ENCODE data around the gene A1CF. TPM values are rescaled to one million over a fixed set of nuclear protein-coding genes. Genes with fewer than 3 reads are reported as not detected.
"Not testable (repeated sequence)": the region's sequence is repeated elsewhere in the genome, so short reads cannot be mapped to it uniquely, and the experiment has no call there.

The A1CF gene
- total RNA-seq, 1 experiment from 2014 or later: not detected

GRCh38 chr10:50892467-50892866 lies 7.0 kb upstream of the A1CF start:
- Mint-ChIP-seq H3K27ac (ENCODE audit: unreplicated experiment) (no peak overlapping the region), H3K36me3 (ENCODE audit: insufficient read depth, unreplicated experiment) (no peaks in the 10 kb centered on the region), H3K4me3 (ENCODE audit: low read depth, unreplicated experiment) (no peak overlapping the region), H3K9me3 (ENCODE audit: low read depth, unreplicated experiment) (no peaks in the 10 kb centered on the region), H3K4me1 (ENCODE audit: low read depth, unreplicated experiment) (no peaks in the 10 kb centered on the region), H3K27me3 (ENCODE audit: unreplicated experiment) (no peaks in the 10 kb centered on the region)
- no TSS peak for BruUV-seq (replicated peaks)
- DNase-seq: no peak
- no peak for TF ChIP-seq CTCF (IDR thresholded peaks at IDR 0.05; ENCODE audit: unreplicated experiment)
- CTCF ChIA-PET: no interaction called here
- intact Hi-C loops (cut with micrococcal nuclease; ENCODE audit: unreplicated experiment): no loop called here

- Mint-ChIP-seq H3K36me3 (ENCODE audit: insufficient read depth, unreplicated experiment) (no peaks in the 10 kb centered on the region), H3K4me3 (ENCODE audit: low read depth, unreplicated experiment) (no peak overlapping the region), H3K9me3 (ENCODE audit: low read depth, unreplicated experiment) (no peaks in the 10 kb centered on the region), H3K27me3 (ENCODE audit: unreplicated experiment) (no peaks in the 10 kb centered on the region), H3K27ac (ENCODE audit: unreplicated experiment) (no peak overlapping the region), H3K4me1 (ENCODE audit: low read depth, unreplicated experiment) (peaks cover 10% of the 10 kb centered on the region)
- intact Hi-C loops (cut with micrococcal nuclease; ENCODE audit: unreplicated experiment): loop anchor here (5.0 kb wide), 1 partner anchor 447 kb away; no protein-coding TSS in a partner anchor
- no TSS peak for BruUV-seq (replicated peaks)
- DNase-seq: no peak
- TF ChIP-seq CTCF (IDR thresholded peaks at IDR 0.05; ENCODE audit: unreplicated experiment): no peak
- CTCF ChIA-PET: no interaction called here
Measured at GRCh38 chr10:50884302-50884701, 1.1 kb downstream of the A1CF start.

- Mint-ChIP-seq H3K27me3 (ENCODE audit: unreplicated experiment) (no peaks in the 10 kb centered on the region), H3K9me3 (ENCODE audit: low read depth, unreplicated experiment) (no peaks in the 10 kb centered on the region), H3K36me3 (ENCODE audit: insufficient read depth, unreplicated experiment) (no peaks in the 10 kb centered on the region), H3K4me3 (ENCODE audit: low read depth, unreplicated experiment) (no peak overlapping the region), H3K27ac (ENCODE audit: unreplicated experiment) (no peak overlapping the region), H3K4me1 (ENCODE audit: low read depth, unreplicated experiment) (peaks cover 10% of the 10 kb centered on the region)
- DNase-seq: no peak
- CTCF ChIA-PET: no interaction called here
- no TSS peak for BruUV-seq (replicated peaks)
- intact Hi-C loops (cut with micrococcal nuclease; ENCODE audit: unreplicated experiment): loop anchor here (5.0 kb wide), 1 partner anchor 446 kb away; no protein-coding TSS in a partner anchor
- TF ChIP-seq CTCF (IDR thresholded peaks at IDR 0.05; ENCODE audit: unreplicated experiment): no peak
Measured at GRCh38 chr10:50883629-50884028, 1.8 kb downstream of the A1CF start.

- Mint-ChIP-seq H3K36me3 (ENCODE audit: insufficient read depth, unreplicated experiment) (no peaks in the 10 kb centered on the region), H3K27me3 (ENCODE audit: unreplicated experiment) (no peaks in the 10 kb centered on the region), H3K9me3 (ENCODE audit: low read depth, unreplicated experiment) (no peaks in the 10 kb centered on the region), H3K4me3 (ENCODE audit: low read depth, unreplicated experiment) (no peak overlapping the region), H3K27ac (ENCODE audit: unreplicated experiment) (peak overlapping the region; percentile 27), H3K4me1 (ENCODE audit: low read depth, unreplicated experiment) (peaks cover 10% of the 10 kb centered on the region)
- intact Hi-C loops (cut with micrococcal nuclease; ENCODE audit: unreplicated experiment): loop anchor here (5.0 kb wide), 1 partner anchor 445 kb away; no protein-coding TSS in a partner anchor
- TF ChIP-seq CTCF (IDR thresholded peaks at IDR 0.05; ENCODE audit: unreplicated experiment): no peak
- no TSS peak for BruUV-seq (replicated peaks)
- CTCF ChIA-PET: no interaction called here
- peak; percentile 17 for DNase-seq
Measured at GRCh38 chr10:50882540-50882983, 2.9 kb downstream of the A1CF start.

- H3K9me3 Mint-ChIP-seq (ENCODE audit: low read depth, unreplicated experiment); H3K4me1 Mint-ChIP-seq (ENCODE audit: low read depth, unreplicated experiment); H3K27me3 Mint-ChIP-seq (ENCODE audit: unreplicated experiment); H3K36me3 Mint-ChIP-seq (ENCODE audit: insufficient read depth, unreplicated experiment); DNase-seq; BruUV-seq (replicated peaks); H3K4me3 Mint-ChIP-seq (ENCODE audit: low read depth, unreplicated experiment); CTCF ChIA-PET; H3K27ac Mint-ChIP-seq (ENCODE audit: unreplicated experiment): not testable (repeated sequence)
- intact Hi-C loops (cut with micrococcal nuclease; ENCODE audit: unreplicated experiment): loop anchor here (5.0 kb wide), 1 partner anchor 444 kb away; no protein-coding TSS in a partner anchor
Measured at GRCh38 chr10:50881046-50881445, 4.4 kb downstream of the A1CF start.

All from Calu3 (cell line).